C4-2B (cell line): Measurements from ENCODE around the gene CD244.

Experiments
- H3K27ac ChIP-seq: fragments of 450-650 bp; 2 replicates; pipeline ENCODE4 v1.5.1; 2017
- ZFX ChIP-seq: fragments of 450-650 bp; IDR thresholded peaks from 2 replicates; pipeline ENCODE4 v1.6.1; 2017
- TF ChIP-seq, protein P1 (sequence below): fragments of 450-650 bp; conservative IDR thresholded peaks from 2 replicates; pipeline ENCODE4 v1.5.1; 2017; ENCODE audit warnings: mild to moderate bottlenecking

CD244 gene

DNA sequence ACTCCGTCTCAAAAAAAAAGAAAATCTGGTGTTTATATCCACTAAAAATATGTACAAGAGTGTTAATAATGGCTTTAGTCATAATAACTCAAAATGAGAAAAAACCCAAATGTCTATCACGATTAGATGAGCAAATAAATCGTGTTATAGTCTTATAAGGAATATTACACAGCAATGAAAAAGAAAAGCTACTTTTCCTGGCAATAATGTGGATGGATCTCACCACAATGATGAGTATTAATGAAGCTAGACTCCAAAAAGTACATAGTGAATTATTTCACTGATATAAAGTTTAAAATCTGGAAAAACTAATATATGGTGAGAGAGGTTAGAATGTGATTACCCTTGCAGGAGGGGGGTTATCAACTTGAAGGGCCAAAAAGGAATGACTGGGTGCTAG is 9.7 kb downstream of the CD244 start:
- H3K27ac ChIP-seq = no peak overlapping the region
- TF ChIP-seq, protein P1, sequence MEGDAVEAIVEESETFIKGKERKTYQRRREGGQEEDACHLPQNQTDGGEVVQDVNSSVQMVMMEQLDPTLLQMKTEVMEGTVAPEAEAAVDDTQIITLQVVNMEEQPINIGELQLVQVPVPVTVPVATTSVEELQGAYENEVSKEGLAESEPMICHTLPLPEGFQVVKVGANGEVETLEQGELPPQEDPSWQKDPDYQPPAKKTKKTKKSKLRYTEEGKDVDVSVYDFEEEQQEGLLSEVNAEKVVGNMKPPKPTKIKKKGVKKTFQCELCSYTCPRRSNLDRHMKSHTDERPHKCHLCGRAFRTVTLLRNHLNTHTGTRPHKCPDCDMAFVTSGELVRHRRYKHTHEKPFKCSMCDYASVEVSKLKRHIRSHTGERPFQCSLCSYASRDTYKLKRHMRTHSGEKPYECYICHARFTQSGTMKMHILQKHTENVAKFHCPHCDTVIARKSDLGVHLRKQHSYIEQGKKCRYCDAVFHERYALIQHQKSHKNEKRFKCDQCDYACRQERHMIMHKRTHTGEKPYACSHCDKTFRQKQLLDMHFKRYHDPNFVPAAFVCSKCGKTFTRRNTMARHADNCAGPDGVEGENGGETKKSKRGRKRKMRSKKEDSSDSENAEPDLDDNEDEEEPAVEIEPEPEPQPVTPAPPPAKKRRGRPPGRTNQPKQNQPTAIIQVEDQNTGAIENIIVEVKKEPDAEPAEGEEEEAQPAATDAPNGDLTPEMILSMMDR = no peak
- TF ChIP-seq ZFX = no peak

DNA sequence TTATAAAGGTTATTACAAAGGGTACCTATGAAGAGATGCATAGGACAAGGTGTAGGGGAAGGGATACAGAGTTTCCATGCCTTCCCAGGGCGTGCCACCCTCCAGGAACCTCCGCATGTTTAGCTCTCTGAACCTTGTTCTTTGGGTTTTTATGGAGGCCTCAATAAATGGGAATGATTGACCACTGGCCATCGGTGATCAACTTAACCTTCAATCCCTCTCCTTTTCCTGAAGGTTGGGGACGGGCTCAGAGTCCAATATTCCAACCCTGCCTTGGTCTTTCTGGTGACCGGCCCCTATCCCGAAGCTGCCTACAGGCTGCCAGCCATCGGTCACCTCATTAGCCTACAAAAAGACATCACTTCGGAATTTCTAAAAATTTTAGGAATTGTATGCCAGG is 11.7 kb downstream of the CD244 start:
- H3K27ac ChIP-seq = no peak overlapping the region
- TF ChIP-seq ZFX = no peak
- TF ChIP-seq, protein P1 = no peak

DNA sequence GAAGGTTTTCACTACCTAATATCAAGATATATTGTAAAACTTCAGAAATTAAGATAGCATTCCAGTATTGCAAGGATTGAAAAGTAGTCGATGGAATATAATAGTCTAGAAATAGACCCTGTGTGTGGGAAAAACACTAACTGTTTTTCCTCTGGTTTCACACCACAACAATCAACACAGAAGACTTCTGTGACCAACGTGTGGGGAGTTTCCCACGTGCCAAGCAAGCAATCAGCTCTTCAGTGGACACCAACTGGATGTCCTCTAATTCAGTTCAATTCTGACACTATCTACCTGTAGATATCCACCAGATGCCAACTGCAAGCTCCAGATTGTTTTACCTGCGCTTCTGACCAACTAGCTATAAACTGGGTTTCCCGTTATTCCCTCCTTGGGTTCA is 12.1 kb downstream of the CD244 start:
- TF ChIP-seq, protein P1 = no peak
- TF ChIP-seq ZFX = no peak
- no peak overlapping the region for H3K27ac ChIP-seq

DNA sequence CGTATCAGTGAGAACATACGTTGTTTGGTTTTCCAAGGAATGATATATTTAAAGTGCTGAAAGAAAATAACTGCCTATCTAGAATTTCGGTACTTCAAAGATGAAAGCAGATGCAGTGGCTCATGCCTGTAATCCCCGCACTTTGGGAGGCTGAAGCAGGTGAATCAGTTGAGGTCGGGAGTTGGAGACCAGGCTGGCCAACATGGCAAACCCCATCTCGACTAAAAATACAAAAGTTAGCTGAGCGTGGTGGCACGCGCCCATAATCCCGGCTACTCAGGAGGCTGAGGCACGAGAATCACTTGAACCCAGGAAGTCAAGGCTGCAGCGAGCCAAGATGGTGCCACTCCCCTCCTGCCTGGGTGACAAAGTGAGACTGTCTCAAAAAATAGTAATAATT is 16.4 kb downstream of the CD244 start:
- no peak overlapping the region for H3K27ac ChIP-seq
- TF ChIP-seq ZFX = no peak
- TF ChIP-seq, protein P1 = no peak

DNA sequence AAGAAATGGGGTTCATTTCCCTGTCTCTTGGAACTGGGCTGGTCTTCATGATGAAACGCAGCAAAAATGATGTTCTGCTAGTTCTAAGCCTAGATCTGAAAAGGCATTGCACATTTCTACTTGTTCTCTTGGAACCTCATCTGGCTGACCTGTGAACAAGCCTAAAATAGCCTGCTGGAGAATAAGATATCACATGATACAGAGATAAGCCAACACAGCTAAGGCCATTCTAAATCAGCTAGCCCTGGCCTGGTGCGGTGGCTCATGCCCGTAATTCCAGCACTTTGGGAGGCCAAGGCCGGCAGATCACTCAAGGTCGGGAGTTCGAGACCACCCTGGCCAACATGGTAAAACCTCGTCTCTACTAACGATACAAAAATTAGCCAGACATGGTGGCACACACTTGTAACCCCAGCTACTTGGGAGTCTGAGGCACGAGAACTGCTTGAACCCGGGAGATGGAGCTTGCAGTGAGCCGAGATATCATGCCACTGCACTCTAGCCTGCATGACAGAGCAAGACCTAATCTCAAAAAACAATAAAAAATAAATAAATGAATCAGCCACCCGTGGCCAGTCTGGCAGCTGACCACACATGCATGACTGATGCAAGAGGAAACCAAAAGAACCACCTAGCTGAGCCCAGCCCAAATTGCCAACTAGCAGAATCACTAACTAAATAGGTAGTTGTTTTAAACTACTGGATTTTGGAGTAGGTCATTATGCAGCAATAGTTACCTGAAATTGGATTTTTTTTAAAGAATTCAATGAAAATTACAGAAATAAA is 18.0 kb downstream of the CD244 start:
- TF ChIP-seq ZFX = no peak
- TF ChIP-seq, protein P1 = no peak
- H3K27ac ChIP-seq = no peak overlapping the region

DNA sequence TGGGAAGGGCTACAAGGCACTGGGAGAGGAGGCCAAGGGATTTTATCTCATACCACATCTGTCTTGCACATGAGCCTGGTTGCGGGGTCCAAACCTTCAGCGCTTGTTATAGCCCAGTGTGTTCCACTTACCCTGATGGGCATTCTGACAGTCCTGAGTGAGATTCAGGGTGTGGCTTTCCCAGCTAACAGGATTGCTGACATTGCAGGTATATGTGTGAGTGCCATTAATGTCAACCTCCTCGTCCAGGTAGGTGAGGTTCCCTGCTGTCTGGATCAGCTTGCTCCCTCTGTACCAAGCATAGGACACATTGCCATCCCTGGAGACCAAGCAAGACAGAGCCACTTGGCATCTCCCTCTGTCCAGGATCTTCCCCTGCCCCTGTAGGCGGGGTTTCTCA is 21.6 kb downstream of the CD244 start:
- TF ChIP-seq, protein P1 = no peak
- TF ChIP-seq ZFX = no peak
- no peak overlapping the region for H3K27ac ChIP-seq

DNA sequence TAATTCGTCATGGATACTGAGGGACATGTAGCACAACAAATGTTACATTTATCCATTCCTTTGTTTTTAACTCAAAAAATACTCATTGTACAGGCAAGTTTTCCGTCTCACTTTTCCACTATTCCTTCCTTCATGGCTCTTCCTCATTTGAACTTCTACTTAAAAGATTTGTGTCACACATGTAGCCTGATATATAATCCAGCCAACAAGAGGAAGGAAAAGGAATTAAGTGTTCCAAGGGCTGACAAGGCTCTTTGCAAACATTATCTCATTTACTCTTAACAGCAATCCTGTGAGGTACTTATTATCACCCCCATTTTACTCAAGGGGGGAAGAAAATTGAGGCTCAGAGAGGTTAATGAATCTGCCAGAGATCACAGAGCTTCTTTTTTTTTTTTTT is 22.9 kb downstream of the CD244 start:
- TF ChIP-seq, protein P1 = no peak
- no peak for TF ChIP-seq ZFX
- no peak overlapping the region for H3K27ac ChIP-seq
